ENCODE data around the gene GDI1.

The GDI1 gene

GRCh38 chrX:154439841-154440240 is 2.9 kb downstream of the GDI1 start:
- ChIA-PET CTCF (interaction anchor here (0.6 kb wide), 1 partner anchor 102 kb away, joined by 3 read pairs; no protein-coding TSS in a partner anchor), POLR2A (ENCODE audit: low non-redundant PET) (no interaction called here)
- no peak for DNase-seq (ENCODE audit: low spot score)

GRCh38 chrX:154440623-154441357 is 3.8 kb downstream of the GDI1 start:
- peak overlapping the region; percentile 5; the same call in 1 of the 2 replicates for H3K27ac ChIP-seq
- ChIA-PET POLR2A (ENCODE audit: low non-redundant PET) (no interaction called here), CTCF (no interaction called here)
- no peak for TF ChIP-seq CTCF (conservative IDR thresholded peaks at IDR 0.05; ENCODE audit: low read depth)
- no peak for DNase-seq (ENCODE audit: low spot score)

More at GRCh38 chrX:154439841-154440240, 2.9 kb downstream of the GDI1 start:
- no peak for TF ChIP-seq CTCF (conservative IDR thresholded peaks at IDR 0.05; ENCODE audit: low read depth)
- H3K27ac ChIP-seq: 0 out of 2 replicates have a peak overlapping the region, but pooled peaks have one; percentile 5

- ChIA-PET POLR2A (ENCODE audit: low non-redundant PET) (interaction anchor here (0.6 to 0.7 kb wide), 2 partner anchors 42 to 45 kb away, joined by 3 read pairs; no protein-coding TSS in a partner anchor), CTCF (no interaction called here)
- no peak for TF ChIP-seq CTCF (conservative IDR thresholded peaks at IDR 0.05; ENCODE audit: low read depth)
- H3K27ac ChIP-seq: peak overlapping the region; percentile 85
- DNase-seq (ENCODE audit: low spot score): no peak
These were observed 4.6 kb downstream of the GDI1 start for GRCh38 chrX:154441564-154441963.

GRCh38 chrX:154441984-154442707 is 5.2 kb downstream of the GDI1 start:
- DNase-seq (ENCODE audit: low spot score): peak; percentile 72
- H3K27ac ChIP-seq: peak overlapping the region; percentile 85
- no peak for TF ChIP-seq CTCF (conservative IDR thresholded peaks at IDR 0.05; ENCODE audit: low read depth)
- ChIA-PET CTCF (no interaction called here), POLR2A (ENCODE audit: low non-redundant PET) (interaction anchor here (0.6 to 0.7 kb wide), 2 partner anchors 42 to 46 kb away, joined by 3 read pairs; no protein-coding TSS in a partner anchor)

- ChIA-PET POLR2A (ENCODE audit: low non-redundant PET) (no interaction called here), CTCF (interaction anchor here (0.7 kb wide), 1 partner anchor 92 kb away, joined by 6 read pairs; no protein-coding TSS in a partner anchor)
- TF ChIP-seq CTCF (conservative IDR thresholded peaks at IDR 0.05; ENCODE audit: low read depth): no peak
- no peak for DNase-seq (ENCODE audit: low spot score)
- peak overlapping the region; percentile 85 for H3K27ac ChIP-seq
These were observed 6.5 kb downstream of the GDI1 start for GRCh38 chrX:154443479-154443910.

- no peak for DNase-seq (ENCODE audit: low spot score)
- no peak for TF ChIP-seq CTCF (conservative IDR thresholded peaks at IDR 0.05; ENCODE audit: low read depth)
- H3K27ac ChIP-seq: peak within 1 kb of the TSS; percentile 85
- ChIA-PET POLR2A (ENCODE audit: low non-redundant PET) (no interaction called here), CTCF (no interaction called here)
These were observed 7.2 kb downstream of the GDI1 start, which contains the start of gene FAM50A for GRCh38 chrX:154443992-154444754. Gene FAM50A (plus strand): TSS chrX:154444141. CDS start chrX:154444236, 95 bp downstream.
